ENCODE data around the gene NOVA1. TPM values are rescaled to one million over a fixed set of nuclear protein-coding genes. Genes with fewer than 3 reads are reported as not detected.

NOVA1 gene
- total and polyA plus RNA-seq, 5 experiments from 2014 or later = 0.52 to 0.55 TPM; not detected in 3

DNA sequence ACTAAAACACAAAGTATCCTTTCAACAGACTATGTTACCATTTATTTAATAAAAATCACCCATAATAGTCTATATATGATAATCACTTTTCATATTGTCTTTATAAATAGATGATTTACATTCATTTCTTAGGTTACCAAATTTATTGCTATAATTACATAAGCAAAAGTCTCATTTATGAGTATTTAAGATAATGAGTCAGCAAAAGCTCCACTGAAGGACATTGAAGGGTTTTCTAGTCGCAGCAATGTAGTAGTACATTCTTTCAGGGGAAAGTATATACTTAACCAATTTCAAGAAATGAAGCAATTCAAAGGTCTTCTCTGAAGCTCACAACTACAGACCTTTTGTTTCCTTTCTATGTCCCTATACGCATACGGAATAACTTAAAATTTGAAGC lies 110.9 kb downstream of the NOVA1 start:
- H3K36me3 Mint-ChIP-seq = no peaks in the 10 kb centered on the region
- peaks cover 0 to 22% (median 11%) of the 10 kb centered on the region in 9 donors for H3K9me3 Mint-ChIP-seq
- ATAC-seq (no peak), DNase-seq (no peak)
- POLR2A ChIA-PET = no interaction called here
- no peak overlapping the region for H3K4me3 Mint-ChIP-seq
- no peak overlapping the region for H3K27ac Mint-ChIP-seq
- no peaks in the 10 kb centered on the region for H3K4me1 Mint-ChIP-seq
- H3K27me3 Mint-ChIP-seq = no peaks in the 10 kb centered on the region

DNA sequence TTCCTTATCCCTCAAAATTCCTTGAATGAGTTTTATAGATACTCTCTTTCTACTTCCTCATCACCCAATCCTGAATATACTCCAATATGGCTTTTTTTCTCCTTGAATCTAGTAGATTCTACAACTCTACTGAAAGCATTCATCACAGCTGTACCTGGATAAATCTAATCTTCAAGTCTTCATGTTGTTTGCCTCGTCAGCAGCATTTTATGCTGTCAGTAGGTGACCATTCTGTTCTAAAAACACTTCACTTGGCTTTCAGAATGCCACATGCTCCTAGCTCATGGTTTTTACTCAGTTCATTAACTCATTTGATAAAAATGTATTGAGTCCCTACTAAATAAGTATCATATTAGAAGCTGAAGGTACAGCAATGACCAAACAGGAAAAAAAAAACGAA lies 113.3 kb downstream of the NOVA1 start:
- POLR2A ChIA-PET = no interaction called here
- Mint-ChIP-seq H3K27ac (no peak overlapping the region), H3K27me3 (no peaks in the 10 kb centered on the region), H3K9me3 (peaks cover 0 to 19% (median 11%) of the 10 kb centered on the region in 9 donors), H3K4me1 (no peaks in the 10 kb centered on the region), H3K36me3 (no peaks in the 10 kb centered on the region), H3K4me3 (no peak overlapping the region)
- no peak for ATAC-seq
- DNase-seq = no peak

DNA sequence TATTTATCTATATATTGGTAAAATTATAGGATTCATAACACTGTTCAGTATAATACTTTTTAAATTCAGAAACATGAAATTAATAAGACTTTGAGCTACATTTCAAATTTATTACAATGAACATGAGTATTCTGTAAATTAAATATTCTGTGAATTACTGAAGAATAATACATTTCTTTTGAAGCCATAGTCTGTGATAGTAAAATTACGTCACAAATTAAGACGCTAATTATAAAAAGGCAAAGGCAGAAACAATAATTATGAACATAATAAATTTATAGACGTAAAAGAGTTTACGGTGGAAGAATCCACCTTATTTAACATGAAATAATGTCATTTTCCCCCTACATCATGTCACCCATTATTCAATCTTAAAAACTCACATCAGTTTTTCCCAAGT lies 118.9 kb downstream of the NOVA1 start:
- Mint-ChIP-seq H3K4me1 (no peaks in the 10 kb centered on the region), H3K27me3 (no peaks in the 10 kb centered on the region), H3K4me3 (no peak overlapping the region), H3K27ac (no peak overlapping the region), H3K9me3 (peaks cover 0 to 12% (median 6%) of the 10 kb centered on the region in 9 donors), H3K36me3 (no peaks in the 10 kb centered on the region)
- no peak for DNase-seq
- POLR2A ChIA-PET = no interaction called here
- ATAC-seq = no peak

DNA sequence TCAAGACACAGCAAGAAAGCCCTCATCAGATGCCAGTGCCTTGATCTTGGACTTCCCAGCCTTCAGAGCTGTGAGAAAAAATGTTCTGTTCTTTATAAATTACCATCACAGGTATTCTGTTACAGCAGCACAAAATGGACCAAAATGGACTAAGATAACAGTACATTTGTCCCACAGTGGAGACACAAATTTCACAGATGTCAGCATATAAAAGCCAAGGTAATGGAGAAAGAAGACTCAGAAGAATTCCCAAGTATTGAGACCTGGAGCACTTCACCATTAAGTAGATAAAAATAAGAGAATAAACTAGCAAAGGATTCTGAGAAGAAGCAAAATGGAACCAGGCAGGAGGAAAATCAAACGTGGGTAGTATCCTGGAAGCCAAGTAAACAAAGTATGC lies 131.0 kb downstream of the NOVA1 start:
- POLR2A ChIA-PET = no interaction called here
- Mint-ChIP-seq H3K4me3 (no peak overlapping the region), H3K36me3 (no peaks in the 10 kb centered on the region), H3K4me1 (no peaks in the 10 kb centered on the region), H3K9me3 (peaks cover 4 to 31% (median 16%) of the 10 kb centered on the region in 9 donors), H3K27me3 (no peaks in the 10 kb centered on the region), H3K27ac (no peak overlapping the region)
- no peak for ATAC-seq
- DNase-seq = no peak

DNA sequence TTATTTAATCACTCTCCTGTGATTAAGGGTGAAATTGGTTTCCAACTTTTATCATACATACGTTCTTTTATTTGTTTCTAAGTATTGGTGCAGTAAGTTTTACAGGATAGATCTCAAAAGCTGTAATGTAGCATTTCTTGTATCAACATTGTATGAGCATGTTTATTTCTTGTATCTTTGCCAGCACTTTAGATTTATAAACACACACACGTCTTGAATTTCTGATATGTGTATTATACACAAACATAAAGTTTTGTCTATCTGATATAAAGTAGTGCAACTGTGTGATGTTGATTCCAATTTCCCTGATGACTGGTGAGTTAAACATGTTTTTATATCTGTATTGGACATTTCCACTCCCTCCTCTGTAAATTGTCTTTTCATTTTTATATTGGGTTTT lies 134.7 kb downstream of the NOVA1 start:
- H3K36me3 Mint-ChIP-seq = no peaks in the 10 kb centered on the region
- no peaks in the 10 kb centered on the region for H3K27me3 Mint-ChIP-seq
- ATAC-seq (no peak), DNase-seq (no peak)
- H3K4me3 Mint-ChIP-seq = no peak overlapping the region
- H3K27ac Mint-ChIP-seq = no peak overlapping the region
- H3K4me1 Mint-ChIP-seq = no peaks in the 10 kb centered on the region
- peaks cover 5 to 29% (median 19%) of the 10 kb centered on the region in 9 donors for H3K9me3 Mint-ChIP-seq
- POLR2A ChIA-PET = no interaction called here

DNA sequence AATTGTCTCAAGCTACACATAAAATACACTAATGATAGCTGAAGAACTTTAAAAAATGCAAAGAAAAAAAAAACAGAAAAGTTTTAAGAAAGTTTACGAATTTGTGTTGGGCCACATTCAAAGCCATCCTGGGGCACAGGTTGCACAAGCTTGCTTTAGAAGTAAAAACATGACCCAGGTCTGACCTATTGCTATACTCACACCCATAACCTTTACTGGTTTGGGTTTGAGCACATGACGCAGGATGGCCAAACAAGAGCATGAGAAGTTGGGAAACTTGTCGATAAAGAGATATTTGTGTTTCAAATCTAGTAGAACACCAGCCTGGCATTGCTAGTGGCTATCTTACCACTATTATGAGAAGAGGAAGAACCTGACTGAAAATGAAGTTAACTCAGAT lies 143.7 kb downstream of the NOVA1 start:
- DNase-seq = no peak
- Mint-ChIP-seq H3K4me1 (no peaks in the 10 kb centered on the region), H3K27ac (no peak overlapping the region), H3K9me3 (peaks cover 0 to 17% (median 6%) of the 10 kb centered on the region in 9 donors), H3K36me3 (no peaks in the 10 kb centered on the region), H3K4me3 (no peak overlapping the region), H3K27me3 (no peaks in the 10 kb centered on the region)
- ATAC-seq = no peak
- POLR2A ChIA-PET = no interaction called here

DNA sequence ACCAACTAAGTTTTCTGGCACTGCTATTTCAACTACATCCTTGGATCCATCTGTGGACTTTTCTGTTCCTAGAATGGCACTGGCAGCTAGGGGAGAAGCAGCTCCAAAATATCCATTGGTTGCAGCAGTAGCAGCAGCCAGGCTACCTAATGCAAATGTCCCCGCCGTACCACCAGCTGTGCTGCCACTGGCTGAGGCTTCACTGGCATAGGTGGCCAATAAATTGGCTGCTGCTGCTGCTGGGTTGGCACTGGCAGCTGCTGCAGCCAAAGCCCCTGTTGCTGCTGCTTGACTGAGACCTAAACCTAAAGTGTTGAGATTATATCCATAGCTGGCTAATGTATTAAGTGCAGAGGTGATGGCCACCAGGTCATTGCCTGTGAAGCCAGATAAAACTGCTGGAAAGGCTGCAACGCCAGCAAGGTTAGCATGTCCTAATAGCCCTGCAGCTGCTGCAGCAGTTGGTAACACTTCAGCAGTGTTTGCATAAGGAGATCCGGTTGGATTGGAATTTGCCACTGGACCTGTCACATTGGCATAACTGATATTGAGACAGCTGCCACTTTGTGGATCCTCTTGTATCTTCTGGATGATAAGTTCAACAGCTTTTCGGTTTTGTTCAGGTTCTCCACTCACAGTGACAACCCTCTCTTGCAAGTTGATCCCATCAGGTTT lies 149.5 kb downstream of the NOVA1 start:
- DNase-seq (no peak), ATAC-seq (no peak)
- H3K9me3 Mint-ChIP-seq = peaks cover 2 to 25% (median 8%) of the 10 kb centered on the region in 9 donors
- POLR2A ChIA-PET = no interaction called here
- H3K27ac Mint-ChIP-seq = no peak overlapping the region
- no peak overlapping the region for H3K4me3 Mint-ChIP-seq
- peaks cover 0 to 4% (median 0%) of the 10 kb centered on the region in 3 donors for H3K36me3 Mint-ChIP-seq
- H3K4me1 Mint-ChIP-seq = no peaks in the 10 kb centered on the region
- H3K27me3 Mint-ChIP-seq = no peaks in the 10 kb centered on the region

DNA sequence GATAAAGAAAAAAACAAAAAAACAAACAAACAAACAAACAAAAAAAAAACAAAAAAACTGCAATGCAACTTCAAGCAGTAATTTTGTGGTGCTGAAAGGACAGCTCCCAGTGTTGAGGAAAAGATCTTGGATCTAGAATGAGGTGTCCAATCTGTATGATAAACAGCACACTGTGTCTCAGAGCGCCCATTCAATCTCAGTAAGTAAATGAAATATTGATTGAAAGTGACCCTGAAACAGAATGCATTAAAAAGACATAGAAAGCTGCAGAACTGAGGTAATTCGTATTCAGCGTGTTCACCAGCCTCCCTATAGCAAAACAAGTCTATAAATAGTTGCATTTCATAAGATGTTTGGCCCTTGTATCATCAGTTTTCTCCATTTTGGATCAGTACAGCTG lies 153.0 kb downstream of the NOVA1 start:
- POLR2A ChIA-PET = no interaction called here
- peaks cover 0 to 4% (median 0%) of the 10 kb centered on the region in 3 donors for H3K36me3 Mint-ChIP-seq
- H3K27ac Mint-ChIP-seq = no peak overlapping the region
- peaks cover 2 to 25% (median 10%) of the 10 kb centered on the region in 9 donors for H3K9me3 Mint-ChIP-seq
- no peaks in the 10 kb centered on the region for H3K27me3 Mint-ChIP-seq
- ATAC-seq = no peak
- no peaks in the 10 kb centered on the region for H3K4me1 Mint-ChIP-seq
- DNase-seq = no peak
- H3K4me3 Mint-ChIP-seq = no peak overlapping the region

DNA sequence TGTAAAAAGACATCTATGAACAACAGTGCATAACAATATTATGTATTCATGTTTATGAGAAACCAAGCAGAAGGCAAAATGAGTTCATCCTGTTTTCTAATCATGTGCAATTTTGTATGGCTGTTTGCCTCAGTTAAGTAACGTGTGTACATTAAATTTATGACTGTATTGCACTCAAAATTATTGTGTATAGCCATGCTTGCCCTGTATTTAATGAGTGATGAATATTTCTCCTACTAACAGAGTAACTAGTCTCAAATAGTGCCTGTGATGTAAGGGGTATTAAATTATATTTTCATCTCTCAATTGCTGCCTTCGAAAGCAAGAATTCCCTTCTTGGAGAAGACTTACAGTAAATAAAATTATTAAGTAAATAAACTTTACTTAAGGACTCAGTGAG lies 154.2 kb downstream of the NOVA1 start:
- H3K9me3 Mint-ChIP-seq = peaks cover 2 to 25% (median 10%) of the 10 kb centered on the region in 9 donors

DNA sequence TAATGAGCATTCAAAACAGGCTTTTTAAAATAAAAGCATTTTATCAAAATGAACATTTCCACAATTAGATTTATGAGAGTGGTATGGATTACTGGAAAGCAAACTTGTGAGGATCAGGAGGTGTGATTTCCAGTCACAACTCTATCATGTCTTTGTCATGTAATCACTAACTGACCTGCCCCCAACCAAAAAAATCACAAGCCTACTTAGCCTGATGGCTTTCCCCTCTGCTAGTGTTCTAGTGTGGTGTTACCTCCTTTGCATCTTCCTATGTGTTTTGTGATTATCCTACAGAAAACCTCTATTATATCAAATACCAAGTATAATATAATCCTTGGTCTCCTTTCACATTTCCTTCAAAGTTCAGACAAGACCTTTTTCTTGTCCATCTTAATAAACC lies 168.6 kb downstream of the NOVA1 start:
- Mint-ChIP-seq H3K4me3 (no peak overlapping the region), H3K27ac (no peak overlapping the region), H3K36me3 (no peaks in the 10 kb centered on the region), H3K4me1 (no peaks in the 10 kb centered on the region), H3K9me3 (peaks cover 0 to 16% (median 5%) of the 10 kb centered on the region in 9 donors), H3K27me3 (no peaks in the 10 kb centered on the region)
- DNase-seq = no peak
- POLR2A ChIA-PET = no interaction called here
- no peak for ATAC-seq

More for the DNA sequence above, 154.2 kb downstream of the NOVA1 start:
- POLR2A ChIA-PET = no interaction called here
- Mint-ChIP-seq H3K27me3 (no peaks in the 10 kb centered on the region), H3K36me3 (peaks cover 0 to 4% (median 0%) of the 10 kb centered on the region in 3 donors), H3K4me1 (no peaks in the 10 kb centered on the region), H3K4me3 (no peak overlapping the region), H3K27ac (no peak overlapping the region)
- DNase-seq (no peak), ATAC-seq (no peak)

DNA sequence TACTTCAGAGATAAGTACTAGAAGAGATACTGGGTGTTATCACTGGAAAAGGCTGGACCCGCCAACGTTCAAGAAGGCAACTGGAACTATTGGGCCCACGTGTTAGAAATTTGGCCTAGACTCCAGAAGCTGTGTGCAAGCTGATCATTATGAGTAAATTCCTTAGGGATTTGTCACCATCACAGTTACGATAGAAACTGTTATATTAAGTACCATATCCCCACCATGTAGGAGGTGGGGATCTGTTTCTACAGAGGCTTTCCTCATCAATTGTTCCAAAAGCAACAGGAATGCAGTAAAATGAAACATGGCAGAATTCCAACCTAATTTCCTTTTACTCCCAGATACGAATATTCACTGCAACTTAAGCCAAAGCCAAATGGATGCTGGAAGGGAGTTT lies 170.7 kb downstream of the NOVA1 start:
- H3K36me3 Mint-ChIP-seq = no peaks in the 10 kb centered on the region
- no peaks in the 10 kb centered on the region for H3K4me1 Mint-ChIP-seq
- H3K27me3 Mint-ChIP-seq = no peaks in the 10 kb centered on the region
- no peak overlapping the region for H3K4me3 Mint-ChIP-seq
- no peak for ATAC-seq
- H3K9me3 Mint-ChIP-seq = peaks cover 0 to 16% (median 5%) of the 10 kb centered on the region in 9 donors
- DNase-seq = no peak
- H3K27ac Mint-ChIP-seq = no peak overlapping the region
- POLR2A ChIA-PET = no interaction called here

DNA sequence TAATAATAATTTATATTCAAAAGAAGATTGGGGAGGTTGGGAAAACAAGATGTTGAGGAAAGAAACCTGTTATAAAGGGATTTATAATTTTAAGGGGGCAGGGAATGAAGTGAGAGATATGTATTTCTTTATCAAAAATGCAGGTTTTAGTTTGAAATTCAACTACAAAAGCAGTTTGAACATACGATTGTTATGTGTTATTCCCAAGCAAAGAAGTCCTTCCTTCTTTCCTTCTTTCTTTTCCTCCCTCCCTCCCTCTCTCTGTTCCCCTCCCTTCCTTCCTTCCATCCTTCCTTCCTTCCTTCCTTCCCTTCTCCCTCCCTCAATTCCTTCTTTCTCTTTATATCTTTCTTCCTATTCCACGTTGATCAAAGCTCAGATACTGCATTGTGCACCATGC lies 173.3 kb downstream of the NOVA1 start:
- ATAC-seq = no peak
- no peak overlapping the region for H3K4me3 Mint-ChIP-seq

DNA sequence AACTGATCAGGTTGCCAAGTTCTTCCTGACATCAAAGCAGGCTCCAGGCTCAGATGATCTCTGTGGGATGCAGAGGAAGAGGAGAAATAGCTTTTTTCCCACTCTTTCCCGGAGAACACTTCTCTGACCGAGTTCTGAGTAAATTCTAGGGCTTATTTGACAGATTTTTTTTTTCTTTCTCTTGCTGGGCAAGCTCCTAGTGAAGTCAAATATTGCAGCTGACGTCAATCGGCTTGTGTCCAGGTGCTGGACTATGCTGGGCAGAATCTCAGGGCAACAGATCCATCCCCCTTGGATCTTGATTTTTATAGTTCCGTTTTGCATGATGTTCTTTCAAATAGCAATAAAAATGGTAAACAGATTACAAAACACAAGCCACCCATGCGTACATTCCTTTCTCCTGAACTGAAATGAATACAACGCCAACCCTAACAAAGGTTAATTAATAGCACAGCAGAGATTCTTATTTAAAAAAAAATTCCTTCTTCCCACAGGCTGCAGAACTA lies 182.2 kb downstream of the NOVA1 start:
- peaks cover 0 to 1% (median 0%) of the 10 kb centered on the region in 5 donors for H3K27me3 Mint-ChIP-seq
- H3K4me3 Mint-ChIP-seq = no peak overlapping the region
- no peak overlapping the region for H3K27ac Mint-ChIP-seq
- H3K9me3 Mint-ChIP-seq = peaks cover 0 to 45% (median 14%) of the 10 kb centered on the region in 9 donors
- H3K36me3 Mint-ChIP-seq = no peaks in the 10 kb centered on the region
- DNase-seq (no peak), ATAC-seq (no peak)
- POLR2A ChIA-PET = no interaction called here
- H3K4me1 Mint-ChIP-seq = no peaks in the 10 kb centered on the region

More for the DNA sequence above, 173.3 kb downstream of the NOVA1 start:
- POLR2A ChIA-PET = no interaction called here
- H3K4me1 Mint-ChIP-seq = no peaks in the 10 kb centered on the region
- no peak overlapping the region for H3K27ac Mint-ChIP-seq
- no peaks in the 10 kb centered on the region for H3K27me3 Mint-ChIP-seq
- peaks cover 0 to 25% (median 6%) of the 10 kb centered on the region in 9 donors for H3K9me3 Mint-ChIP-seq
- no peaks in the 10 kb centered on the region for H3K36me3 Mint-ChIP-seq
- DNase-seq = no peak

DNA sequence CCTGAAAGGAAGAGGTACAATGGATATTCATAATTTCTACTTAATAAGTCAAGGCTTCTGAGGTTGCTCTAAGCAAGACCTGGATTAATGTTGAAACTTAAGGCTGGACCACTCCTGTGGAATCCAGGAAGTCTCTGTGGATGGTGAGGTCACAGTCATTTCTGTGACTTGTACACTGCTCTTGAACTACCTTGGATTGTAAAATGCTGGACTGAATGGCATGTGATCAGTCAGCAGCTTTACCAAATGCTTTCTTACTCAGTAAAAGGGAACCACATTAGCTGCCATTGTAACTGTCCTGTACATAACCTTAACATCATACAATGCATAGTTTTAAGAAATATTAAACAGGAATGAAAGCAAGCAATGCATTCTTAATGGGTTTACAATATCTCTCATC lies 182.9 kb downstream of the NOVA1 start:
- POLR2A ChIA-PET = no interaction called here
- H3K4me1 Mint-ChIP-seq = no peaks in the 10 kb centered on the region
- H3K27me3 Mint-ChIP-seq = peaks cover 0 to 1% (median 0%) of the 10 kb centered on the region in 5 donors
- no peak overlapping the region for H3K27ac Mint-ChIP-seq
- no peak for ATAC-seq
- no peak for DNase-seq
- no peak overlapping the region for H3K4me3 Mint-ChIP-seq
- peaks cover 0 to 43% (median 15%) of the 10 kb centered on the region in 9 donors for H3K9me3 Mint-ChIP-seq
- no peaks in the 10 kb centered on the region for H3K36me3 Mint-ChIP-seq

Measured in naive thymus-derived CD8-positive, alpha-beta T cell (primary cell).